ENCODE results near the gene FRAT1. TPM values are rescaled to one million over a fixed set of nuclear protein-coding genes. Genes with fewer than 3 reads are reported as not detected.

The FRAT1 gene
- polyA plus RNA-seq, 1 of the 3 experiments (the other 2 are of a cell fraction): 1.8 TPM

DNA sequence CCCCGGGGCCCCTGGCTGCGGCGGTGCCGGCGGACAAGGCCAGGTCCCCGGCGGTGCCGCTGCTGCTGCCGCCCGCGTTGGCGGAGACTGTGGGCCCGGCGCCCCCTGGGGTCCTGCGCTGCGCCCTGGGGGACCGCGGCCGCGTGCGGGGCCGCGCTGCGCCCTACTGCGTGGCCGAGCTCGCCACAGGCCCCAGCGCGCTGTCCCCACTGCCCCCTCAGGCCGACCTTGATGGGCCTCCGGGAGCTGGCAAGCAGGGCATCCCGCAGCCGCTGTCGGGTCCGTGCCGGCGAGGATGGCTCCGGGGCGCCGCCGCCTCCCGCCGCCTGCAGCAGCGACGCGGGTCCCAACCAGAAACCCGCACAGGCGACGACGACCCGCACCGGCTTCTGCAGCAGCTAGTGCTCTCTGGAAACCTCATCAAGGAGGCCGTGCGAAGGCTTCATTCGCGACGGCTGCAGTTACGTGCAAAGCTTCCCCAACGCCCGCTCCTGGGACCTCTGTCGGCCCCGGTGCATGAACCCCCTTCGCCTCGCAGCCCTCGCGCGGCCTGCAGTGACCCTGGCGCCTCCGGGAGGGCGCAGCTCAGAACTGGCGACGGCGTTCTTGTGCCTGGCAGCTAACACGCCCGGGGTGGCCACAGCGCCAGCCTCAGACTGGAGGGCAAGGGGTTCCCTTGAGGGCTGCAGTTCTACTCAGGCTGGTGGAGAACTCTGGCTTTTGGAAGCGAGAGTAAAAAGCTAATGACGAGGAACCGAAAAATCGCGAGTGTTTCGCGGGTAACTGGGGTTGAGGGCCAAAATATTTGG lies 804 bp downstream of the FRAT1 start:
- peak; percentile 84 for DNase-seq
- Histone ChIP-seq H3K27me3 (ENCODE audit: insufficient read depth) (no peaks in the 10 kb centered on the region), H3K9me2 (no peaks in the 10 kb centered on the region), H3K79me2 (ENCODE audit: insufficient read depth) (no peaks in the 10 kb centered on the region), H2AFZ (ENCODE audit: low read depth) (peak overlapping the region; percentile 53), H3K27ac (ENCODE audit: low read depth in 2 of 2, low read length in 1 of 2) (no peak overlapping the region), H3K4me2 (peak overlapping the region; percentile 85), H4K20me1 (ENCODE audit: insufficient read depth) (no peaks in the 10 kb centered on the region), H3K9me3 (no peaks in the 10 kb centered on the region), H3K36me3 (replicated peaks in 1 of 2; ENCODE audit: control insufficient read depth in 1 of 2, insufficient read depth in 2 of 2, low read length in 1 of 2) (no peaks in the 10 kb centered on the region), H3K4me3 (ENCODE audit: low read depth in 2 of 2, low read length in 1 of 2) (peak overlapping the region; percentile 67 to 82), H3K4me1 (ENCODE audit: control insufficient read depth in 1 of 2, insufficient read depth in 2 of 2, low read depth in 1 of 2, low read length in 1 of 2) (peaks cover 0 to 5% of the 10 kb centered on the region in 2 experiments; a peak in 1 of 4 replicates), H3F3A (replicated peaks; ENCODE audit: insufficient read depth) (peaks cover 5% of the 10 kb centered on the region), H3K9ac (no peak overlapping the region; the same call in 1 of the 2 replicates)
- WGBS (ENCODE audit: low lambda C conversion rate): 30% methylated on average over 21 of the region's 83 CpGs
- POLR2A ChIA-PET: interaction anchor here (0.9 to 2.0 kb wide), 4 partner anchors 8 to 81 kb away, joined by 3 to 11 read pairs (median 6); partner anchors contain the start of genes ARHGAP19 and RRP12
- TF ChIP-seq RXRA (IDR thresholded peaks at IDR 0.05; ENCODE audit: borderline replicate concordance, low read depth) (no peak), FOXJ3 (CRISPR knock-in tag; IDR thresholded peaks at IDR 0.05) (no peak), TCF12 (IDR thresholded peaks at IDR 0.05) (no peak), JUND (IDR thresholded peaks at IDR 0.05) (no peak), SIN3A (IDR thresholded peaks at IDR 0.05; ENCODE audit: borderline replicate concordance, low read depth, low read length) (no peak), RCOR1 (IDR thresholded peaks at IDR 0.05; ENCODE audit: low read length) (no peak), NFIC (IDR thresholded peaks at IDR 0.05; ENCODE audit: borderline replicate concordance) (no peak), CTCF (IDR thresholded peaks at IDR 0.05) (peak; percentile 17)
- TF ChIP-seq, protein P1, sequence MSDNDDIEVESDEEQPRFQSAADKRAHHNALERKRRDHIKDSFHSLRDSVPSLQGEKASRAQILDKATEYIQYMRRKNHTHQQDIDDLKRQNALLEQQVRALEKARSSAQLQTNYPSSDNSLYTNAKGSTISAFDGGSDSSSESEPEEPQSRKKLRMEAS (IDR thresholded peaks at IDR 0.05; ENCODE audit: low read depth): no peak; the same call in 1 of the 2 replicates
- CTCF ChIA-PET: interaction anchor here (0.6 to 2.5 kb wide), 9 partner anchors 9 to 575 kb away, joined by 3 to 15 read pairs (median 7); partner anchors contain the start of genes ARHGAP19 and FRAT2

DNA sequence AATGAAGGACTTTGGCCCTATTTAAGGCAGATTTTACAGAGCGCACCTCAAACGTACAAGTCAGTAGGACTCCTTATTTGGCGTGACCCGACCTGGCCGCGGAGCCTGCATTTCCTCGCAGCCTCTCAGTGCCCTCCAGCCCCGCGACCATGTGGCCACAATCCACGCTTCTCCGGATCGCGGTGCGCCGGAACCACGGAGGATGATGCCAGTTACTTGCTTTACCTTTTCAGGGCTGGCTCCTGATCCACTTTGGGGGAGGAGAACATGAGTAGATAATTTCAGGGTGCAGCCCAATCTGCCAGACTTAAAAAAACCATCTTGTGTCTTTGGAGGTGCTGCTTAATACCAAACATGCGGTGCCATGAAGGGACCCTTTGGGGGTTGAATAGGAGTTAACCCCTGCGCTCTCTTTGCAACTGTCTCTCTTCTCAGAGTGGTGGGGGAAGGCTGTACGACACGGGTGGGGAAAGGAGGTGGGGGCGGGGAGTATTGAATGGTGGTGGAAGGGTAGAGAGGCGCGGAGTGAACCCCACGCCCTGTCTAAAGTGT lies 1.5 kb downstream of the FRAT1 start:
- no peaks in the 10 kb centered on the region for H3K36me3 ChIP-seq (replicated peaks in 1 of 2; ENCODE audit: control insufficient read depth in 1 of 2, insufficient read depth in 2 of 2, low read length in 1 of 2)
- H3K9me3 ChIP-seq: no peaks in the 10 kb centered on the region
- ChIA-PET CTCF (interaction anchor here (0.9 to 2.2 kb wide), 6 partner anchors 8 to 42 kb away, joined by 4 to 15 read pairs (median 8); partner anchors contain the start of genes ARHGAP19 and FRAT2), POLR2A (interaction anchor here (1.3 to 2.0 kb wide), 3 partner anchors 12 to 80 kb away, joined by 5 to 11 read pairs (median 7); partner anchors contain the start of genes ARHGAP19 and RRP12)
- H3K4me2 ChIP-seq: peak overlapping the region; percentile 85
- H3K4me1 ChIP-seq (ENCODE audit: control insufficient read depth in 1 of 2, insufficient read depth in 2 of 2, low read depth in 1 of 2, low read length in 1 of 2): peaks cover 0 to 5% of the 10 kb centered on the region in 2 experiments; a peak in 1 of 4 replicates
- peak; percentile 27 for DNase-seq
- H4K20me1 ChIP-seq (ENCODE audit: insufficient read depth): no peaks in the 10 kb centered on the region
- peaks cover 5% of the 10 kb centered on the region for H3F3A ChIP-seq (replicated peaks; ENCODE audit: insufficient read depth)
- no peak overlapping the region for H3K27ac ChIP-seq (ENCODE audit: low read depth in 2 of 2, low read length in 1 of 2)
- H3K9ac ChIP-seq: no peak overlapping the region
- WGBS (ENCODE audit: low lambda C conversion rate): 88% methylated on average over 22 of the region's 24 CpGs
- no peaks in the 10 kb centered on the region for H3K9me2 ChIP-seq
- H3K27me3 ChIP-seq (ENCODE audit: insufficient read depth): no peaks in the 10 kb centered on the region
- no peaks in the 10 kb centered on the region for H3K79me2 ChIP-seq (ENCODE audit: insufficient read depth)
- 0 out of 2 replicates have a peak overlapping the region, but pooled peaks have one; percentile 53 for H2AFZ ChIP-seq (ENCODE audit: low read depth)
- 0 out of 4 replicates have a peak overlapping the region, but pooled peaks of 1 of the 2 experiments have one; percentile 82 for H3K4me3 ChIP-seq (ENCODE audit: low read depth in 2 of 2, low read length in 1 of 2)
- TF ChIP-seq JUND (IDR thresholded peaks at IDR 0.05) (no peak), SMC3 (IDR thresholded peaks at IDR 0.05; ENCODE audit: low read depth, low read length) (no peak), RCOR1 (IDR thresholded peaks at IDR 0.05; ENCODE audit: low read length) (no peak), GATA2 (CRISPR knock-in tag; IDR thresholded peaks at IDR 0.05) (no peak), RFX5 (IDR thresholded peaks at IDR 0.05; ENCODE audit: low read length) (no peak), SIN3A (IDR thresholded peaks at IDR 0.05; ENCODE audit: borderline replicate concordance, low read depth, low read length) (no peak)
- TF ChIP-seq, protein P2, sequence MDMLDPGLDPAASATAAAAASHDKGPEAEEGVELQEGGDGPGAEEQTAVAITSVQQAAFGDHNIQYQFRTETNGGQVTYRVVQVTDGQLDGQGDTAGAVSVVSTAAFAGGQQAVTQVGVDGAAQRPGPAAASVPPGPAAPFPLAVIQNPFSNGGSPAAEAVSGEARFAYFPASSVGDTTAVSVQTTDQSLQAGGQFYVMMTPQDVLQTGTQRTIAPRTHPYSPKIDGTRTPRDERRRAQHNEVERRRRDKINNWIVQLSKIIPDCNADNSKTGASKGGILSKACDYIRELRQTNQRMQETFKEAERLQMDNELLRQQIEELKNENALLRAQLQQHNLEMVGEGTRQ (IDR thresholded peaks at IDR 0.05; ENCODE audit: borderline replicate concordance, low read depth, low read length): no peak
- TF ChIP-seq, protein P3, sequence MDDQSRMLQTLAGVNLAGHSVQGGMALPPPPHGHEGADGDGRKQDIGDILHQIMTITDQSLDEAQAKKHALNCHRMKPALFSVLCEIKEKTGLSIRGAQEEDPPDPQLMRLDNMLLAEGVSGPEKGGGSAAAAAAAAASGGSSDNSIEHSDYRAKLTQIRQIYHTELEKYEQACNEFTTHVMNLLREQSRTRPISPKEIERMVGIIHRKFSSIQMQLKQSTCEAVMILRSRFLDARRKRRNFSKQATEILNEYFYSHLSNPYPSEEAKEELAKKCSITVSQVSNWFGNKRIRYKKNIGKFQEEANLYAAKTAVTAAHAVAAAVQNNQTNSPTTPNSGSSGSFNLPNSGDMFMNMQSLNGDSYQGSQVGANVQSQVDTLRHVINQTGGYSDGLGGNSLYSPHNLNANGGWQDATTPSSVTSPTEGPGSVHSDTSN (IDR thresholded peaks at IDR 0.05): no peak
- TF ChIP-seq, protein P4, sequence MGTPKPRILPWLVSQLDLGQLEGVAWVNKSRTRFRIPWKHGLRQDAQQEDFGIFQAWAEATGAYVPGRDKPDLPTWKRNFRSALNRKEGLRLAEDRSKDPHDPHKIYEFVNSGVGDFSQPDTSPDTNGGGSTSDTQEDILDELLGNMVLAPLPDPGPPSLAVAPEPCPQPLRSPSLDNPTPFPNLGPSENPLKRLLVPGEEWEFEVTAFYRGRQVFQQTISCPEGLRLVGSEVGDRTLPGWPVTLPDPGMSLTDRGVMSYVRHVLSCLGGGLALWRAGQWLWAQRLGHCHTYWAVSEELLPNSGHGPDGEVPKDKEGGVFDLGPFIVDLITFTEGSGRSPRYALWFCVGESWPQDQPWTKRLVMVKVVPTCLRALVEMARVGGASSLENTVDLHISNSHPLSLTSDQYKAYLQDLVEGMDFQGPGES (IDR thresholded peaks at IDR 0.05; ENCODE audit: low read depth, low read length): no peak

Data from SK-N-SH (cell line).